Measurements from ENCODE around the gene SESN1.

DNA sequence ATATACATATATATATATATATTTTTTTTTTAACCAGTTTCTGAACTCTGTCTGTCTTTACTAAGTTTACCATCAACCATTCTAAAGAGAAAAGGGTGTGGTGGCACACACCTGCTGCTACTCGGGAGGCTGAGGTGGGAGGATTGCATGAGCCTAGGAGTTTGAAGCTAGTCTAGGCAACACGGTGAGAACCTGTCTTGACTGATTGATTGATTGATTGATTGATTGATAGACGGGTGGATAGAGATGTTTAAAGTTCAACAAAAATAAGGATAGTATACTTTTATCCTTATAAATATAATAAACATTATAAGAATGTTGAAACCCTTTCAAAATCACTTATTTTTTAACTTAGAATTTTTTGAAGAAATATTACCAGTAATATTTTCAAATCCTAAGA is 30.9 kb upstream of the SESN1 start:
- TF ChIP-seq, protein P1, sequence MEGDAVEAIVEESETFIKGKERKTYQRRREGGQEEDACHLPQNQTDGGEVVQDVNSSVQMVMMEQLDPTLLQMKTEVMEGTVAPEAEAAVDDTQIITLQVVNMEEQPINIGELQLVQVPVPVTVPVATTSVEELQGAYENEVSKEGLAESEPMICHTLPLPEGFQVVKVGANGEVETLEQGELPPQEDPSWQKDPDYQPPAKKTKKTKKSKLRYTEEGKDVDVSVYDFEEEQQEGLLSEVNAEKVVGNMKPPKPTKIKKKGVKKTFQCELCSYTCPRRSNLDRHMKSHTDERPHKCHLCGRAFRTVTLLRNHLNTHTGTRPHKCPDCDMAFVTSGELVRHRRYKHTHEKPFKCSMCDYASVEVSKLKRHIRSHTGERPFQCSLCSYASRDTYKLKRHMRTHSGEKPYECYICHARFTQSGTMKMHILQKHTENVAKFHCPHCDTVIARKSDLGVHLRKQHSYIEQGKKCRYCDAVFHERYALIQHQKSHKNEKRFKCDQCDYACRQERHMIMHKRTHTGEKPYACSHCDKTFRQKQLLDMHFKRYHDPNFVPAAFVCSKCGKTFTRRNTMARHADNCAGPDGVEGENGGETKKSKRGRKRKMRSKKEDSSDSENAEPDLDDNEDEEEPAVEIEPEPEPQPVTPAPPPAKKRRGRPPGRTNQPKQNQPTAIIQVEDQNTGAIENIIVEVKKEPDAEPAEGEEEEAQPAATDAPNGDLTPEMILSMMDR (IDR thresholded peaks at IDR 0.05): no peak
- no peak for TF ChIP-seq POLR2A (IDR thresholded peaks at IDR 0.05)

Data from right lobe of liver (tissue), 4 donors.